K562 (cell line): ENCODE measurements around the gene ZFAND3. TPM values are rescaled to one million over a fixed set of nuclear protein-coding genes. Genes with fewer than 3 reads are reported as not detected.

Source experiments
- ATF4 ChIP-seq: fragments of 450-650 bp; formaldehyde crosslinking; IDR thresholded peaks from 2 replicates; pipeline ENCODE4 v1.4.0; 2022; ENCODE audit warnings: mild to moderate bottlenecking, moderate library complexity
- JUN ChIP-seq, 2 experiments: sonication (generic) in 1 of 2; formaldehyde crosslinking in 1 of 2; IDR thresholded peaks; 2 replicates each; pipeline versions ENCODE4 v1.6.1 to v1.8.0; 2012 to 2022; ENCODE audit warnings: borderline replicate concordance in 2 of 2, mild to moderate bottlenecking in 2 of 2, improper control_type of control experiment in 1 of 2, low read depth in 1 of 2, low read length in 1 of 2, missing genetic modification reagents in 1 of 2
- LARP7 ChIP-seq: fragments of 450-650 bp; IDR thresholded peaks from 2 replicates; pipeline ENCODE4 v1.6.1; 2016
- MED1 ChIP-seq: sonication (generic); formaldehyde crosslinking; IDR thresholded peaks from 2 replicates; pipeline ENCODE4 v1.8.1; 2023; ENCODE audit warnings: missing genetic modification reagents, borderline replicate concordance
- MYNN ChIP-seq, 2 experiments: sonication (generic); formaldehyde crosslinking in 1 of 2; IDR thresholded peaks; 2 replicates each; pipeline versions ENCODE4 v1.5.0 to v1.6.1; 2016 to 2020; ENCODE audit warnings: antibody characterized with exemption in 1 of 2, missing genetic modification reagents in 1 of 2
- NCOR1 ChIP-seq: fragments of 450-650 bp; IDR thresholded peaks from 2 replicates; pipeline ENCODE4 v1.6.1; 2016; ENCODE audit warnings: mild to moderate bottlenecking, moderate library complexity
- NR4A1 ChIP-seq, 2 experiments: fragments of 250-450 bp in 1 of 2; fragments of 450-650 bp in 1 of 2; sonication (Bioruptor Pico) in 1 of 2; IDR thresholded peaks; 2 replicates each; pipeline versions ENCODE4 v1.4.0 to v1.6.1; 2016 to 2020; ENCODE audit warnings: mild to moderate bottlenecking in 2 of 2, missing compliant biosample characterization in 1 of 2, missing genetic modification characterization in 1 of 2, moderate library complexity in 1 of 2
- PPARD ChIP-seq: fragments of 250-450 bp; sonication (Bioruptor Pico); IDR thresholded peaks from 2 replicates; pipeline ENCODE4 v1.8.0; 2022; ENCODE audit warnings: inconsistent platforms, mild to moderate bottlenecking, moderate library complexity
- RAD21 ChIP-seq, 2 experiments: fragments of 250-450 bp in 1 of 2; fragments of 450-650 bp in 1 of 2; sonication (Bioruptor Pico) in 1 of 2; formaldehyde crosslinking in 1 of 2; IDR thresholded peaks in 1 of 2; conservative IDR thresholded peaks in 1 of 2; 2 replicates each; pipeline versions ENCODE4 v1.4.0 to v1.8.0; 2020 to 2022; ENCODE audit warnings: mild to moderate bottlenecking in 2 of 2, moderate library complexity in 1 of 2
- RBFOX2 ChIP-seq: fragments of 200-400 bp; formaldehyde crosslinking; IDR thresholded peaks from 2 replicates; pipeline ENCODE4 v1.6.1; 2017; ENCODE audit warnings: low read depth, mild to moderate bottlenecking, low read length, moderate library complexity
- RBM15 ChIP-seq: fragments of 200-400 bp; formaldehyde crosslinking; IDR thresholded peaks from 2 replicates; pipeline ENCODE4 v1.6.1; 2018; ENCODE audit warnings: mild to moderate bottlenecking, low read length, moderate library complexity; ENCODE audit not compliant: insufficient read depth
- SMARCC2 ChIP-seq: fragments of 450-650 bp; IDR thresholded peaks from 2 replicates; pipeline ENCODE4 v1.6.1; 2017; ENCODE audit warnings: antibody characterized with exemption, moderate library complexity, mild to moderate bottlenecking, low read depth
- TAF7 ChIP-seq: fragments of 450-650 bp; IDR thresholded peaks from 2 replicates; pipeline ENCODE4 v1.6.1; 2016; ENCODE audit warnings: missing genetic modification characterization, missing compliant biosample characterization
- TCF7 ChIP-seq: sonication (generic); IDR thresholded peaks from 2 replicates; pipeline ENCODE4 v1.6.1; 2016; ENCODE audit warnings: antibody characterized with exemption, borderline replicate concordance
- WHSC1 ChIP-seq: IDR thresholded peaks from one replicate; pipeline ENCODE4 v1.6.1; 2012; ENCODE audit warnings: low read length, control low read depth, inconsistent platforms
- ZBTB40 ChIP-seq, 2 experiments: fragments of 450-650 bp in 1 of 2; sonication (generic) in 1 of 2; formaldehyde crosslinking in 1 of 2; IDR thresholded peaks; 2 replicates each; pipeline versions ENCODE4 v1.7.1 to v1.9.0; 2016 to 2022; ENCODE audit warnings: inconsistent platforms in 1 of 2, mild to moderate bottlenecking in 1 of 2, missing genetic modification reagents in 1 of 2
- polyA plus RNA-seq, 8 experiments: library from polyadenylated mRNA; depleted of rRNA in 4 of 8; stranded (reverse) in 5 of 8; unstranded in 3 of 8; fragments of >200 nt; fragmentation: Nextera tagmentation in 2 of 8; fragmentation: Illumina TruSeq in 1 of 8; extraction: Ambion mirVana in 2 of 8; extraction: Trizol in 1 of 8; gene quantifications; 2 replicates each; pipeline versions ENCODE4 v1.2.1 to v1.2.3, GENCODE V29; 2011 to 2014; ENCODE audit warnings: inconsistent platforms in 1 of 8, missing spikeins in 1 of 8
- total RNA-seq, 7 experiments: library from RNA; depleted of rRNA in 6 of 7; stranded (reverse); fragments of >200 nt in 6 of 7; fragmentation: Illumina TruSeq in 2 of 7; extraction: Trizol in 2 of 7; gene quantifications; 2 replicates each; pipeline versions ENCODE4 v1.2.1 to v1.2.3, GENCODE V29; 2011 to 2021; ENCODE audit warnings: low replicate concordance in 1 of 7

ZFAND3 gene
- total and polyA plus RNA-seq, 9 of the 15 experiments (the other 6 are each of a cell fraction or from before 2014, with no cell fraction given): 0.81 to 26.6 (median 11.8) TPM

DNA sequence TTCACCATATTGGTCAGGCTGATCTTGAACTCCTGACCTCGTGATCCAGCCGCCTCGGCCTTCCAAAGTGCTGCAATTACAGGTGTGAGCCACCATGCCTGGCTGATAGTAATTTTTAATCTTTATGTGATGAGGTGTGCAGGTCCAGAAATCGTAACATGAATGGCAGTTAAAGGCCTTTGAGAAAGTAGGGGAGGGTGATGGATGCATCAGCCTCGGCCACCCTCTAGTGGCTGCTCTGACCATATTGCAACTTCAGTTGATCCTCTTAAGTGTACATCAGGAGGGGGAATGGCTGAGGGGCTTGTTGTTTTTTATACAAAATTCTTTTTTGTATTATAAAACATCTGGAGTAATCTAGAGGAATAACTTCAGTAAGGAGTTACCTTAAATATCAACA lies 193.0 kb downstream of the ZFAND3 start (continued):
- TF ChIP-seq NR4A1 (CRISPR knock-in tag; IDR thresholded peaks at IDR 0.05): no peak
- no peak for TF ChIP-seq NR4A1 (tag; IDR thresholded peaks at IDR 0.05)
- TF ChIP-seq SMARCC2: no peak
- TF ChIP-seq MYNN (IDR thresholded peaks at IDR 0.05): no peak
- no peak for TF ChIP-seq MYNN (CRISPR knock-in tag; IDR thresholded peaks at IDR 0.05)
- no peak for TF ChIP-seq RBFOX2
- TF ChIP-seq TAF7: no peak
- peak; percentile 48 to 80 for TF ChIP-seq RAD21 (CRISPR knock-in tag; conservative IDR thresholded peaks at IDR 0.05 in 1 of 2, IDR thresholded peaks at IDR 0.05 in 1 of 2)
- no peak for TF ChIP-seq WHSC1
- TF ChIP-seq ATF4 (CRISPR knock-in tag): no peak
- TF ChIP-seq JUN (IDR thresholded peaks at IDR 0.05; ENCODE audit: borderline replicate concordance, low read depth, low read length): no peak
- TF ChIP-seq JUN (CRISPR knock-in tag; IDR thresholded peaks at IDR 0.05; ENCODE audit: borderline replicate concordance): no peak
- TF ChIP-seq LARP7: no peak
- no peak for TF ChIP-seq MED1
- no peak for TF ChIP-seq PPARD
- no peak for TF ChIP-seq ZBTB40 (IDR thresholded peaks at IDR 0.05)
- no peak for TF ChIP-seq ZBTB40 (CRISPR knock-in tag; IDR thresholded peaks at IDR 0.05)
- no peak for TF ChIP-seq NCOR1
- no peak for TF ChIP-seq RBM15
- TF ChIP-seq TCF7: no peak
